SK-N-MC (cell line): ENCODE data around the gene TPMT.

Experiments
- EZH2 ChIP-seq: fragments of 200-600 bp; sonication (generic); IDR thresholded peaks from one replicate; pipeline ENCODE4 v1.6.1; 2017; ENCODE audit warnings: antibody characterized with exemption
- FOXP2 ChIP-seq: optimal IDR thresholded peaks from 2 replicates; pipeline ENCODE3; 2011; ENCODE audit warnings: mild to moderate bottlenecking, moderate library complexity; ENCODE audit not compliant: insufficient read depth; ENCODE audit errors: extremely low read length, control extremely low read depth
- POLR2AphosphoS5 ChIP-seq: IDR thresholded peaks from 2 replicates; pipeline ENCODE4 v1.6.1; 2012; ENCODE audit warnings: mild to moderate bottlenecking, low read depth, low read length, borderline replicate concordance

GRCh38 chr6:18186540-18187250, 31.8 kb upstream of the TPMT start:
- no peak for TF ChIP-seq POLR2AphosphoS5
- no peak for TF ChIP-seq EZH2
- TF ChIP-seq FOXP2, result no peak
